Neutrophil (primary cell): ENCODE results near the gene TNNI3.

Source experiments
- H3K27ac ChIP-seq: fragments of 200-600 bp; sonication (generic); 2 replicates; pipeline ENCODE4 v1.5.1; 2016; ENCODE audit warnings: mild to moderate bottlenecking, moderate library complexity
- H3K27me3 ChIP-seq: fragments of 200-600 bp; sonication (generic); 2 replicates; pipeline ENCODE4 v1.6.0; 2016; ENCODE audit warnings: mild to moderate bottlenecking
- H3K36me3 ChIP-seq: fragments of 200-600 bp; sonication (generic); 2 replicates; pipeline ENCODE4 v1.5.1; 2017
- H3K4me1 ChIP-seq, 2 experiments: fragments of 200-600 bp in 1 of 2; sonication (generic) in 1 of 2; 1 replicate in 1 of 2; 2 replicates in 1 of 2; pipeline versions ENCODE4 v1.5.1 to v1.6.1; 2013 to 2016; ENCODE audit warnings: low read depth in 1 of 2, low read length in 1 of 2, mild to moderate bottlenecking in 1 of 2, moderate library complexity in 1 of 2; ENCODE audit not compliant: control insufficient read depth in 1 of 2, insufficient read depth in 1 of 2
- H3K4me3 ChIP-seq, 2 experiments: fragments of 200-600 bp in 1 of 2; sonication (generic) in 1 of 2; 1 replicate in 1 of 2; 2 replicates in 1 of 2; pipeline ENCODE4 v1.5.1; 2013 to 2016; ENCODE audit warnings: low read depth in 1 of 2, low read length in 1 of 2, mild to moderate bottlenecking in 1 of 2, moderate library complexity in 1 of 2
- H3K9me3 ChIP-seq: fragments of 200-600 bp; sonication (generic); 2 replicates; pipeline ENCODE4 v1.5.1; 2016
- TF ChIP-seq, protein P1 (sequence below): fragments of 200-600 bp; sonication (generic); IDR thresholded peaks from 2 replicates; pipeline ENCODE4 v1.5.1; 2016; ENCODE audit warnings: antibody characterized with exemption

The TNNI3 gene

DNA sequence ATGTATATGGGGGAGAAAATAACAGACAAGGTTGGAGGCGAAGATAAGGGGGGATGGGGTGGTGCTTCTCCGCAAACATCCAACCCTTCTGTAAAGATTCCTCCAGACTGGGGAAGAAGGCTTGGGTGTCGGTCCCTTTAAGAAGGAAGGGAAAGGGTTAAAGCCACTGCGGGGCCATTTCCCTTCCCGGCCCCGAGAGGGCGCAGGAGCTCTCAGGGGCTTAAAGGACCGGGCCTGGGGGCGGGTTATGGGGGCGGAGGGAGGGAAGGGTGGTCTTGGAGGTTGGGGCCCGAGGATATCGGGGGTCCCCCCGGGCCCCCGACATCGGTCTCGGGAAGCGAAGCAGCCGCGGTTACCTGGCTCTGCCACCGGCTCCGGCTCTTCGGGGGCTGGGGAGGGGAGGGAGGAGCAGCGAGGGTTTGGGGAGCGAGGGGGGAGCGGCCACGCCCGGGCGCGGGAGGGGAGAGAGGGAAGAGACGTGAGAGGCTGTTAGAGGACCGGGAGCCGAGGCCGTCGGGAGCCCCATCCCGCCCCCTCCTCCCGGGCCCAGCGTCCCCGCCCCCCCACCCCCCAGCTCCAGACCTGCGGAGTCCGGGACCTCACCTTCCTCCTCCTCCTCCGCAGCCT is 11.3 kb downstream of the TNNI3 start:
- Histone ChIP-seq H3K27me3 (peaks cover 99% of the 10 kb centered on the region), H3K9me3 (no peaks in the 10 kb centered on the region), H3K36me3 (no peaks in the 10 kb centered on the region), H3K4me3 (no peak overlapping the region), H3K4me1 (peaks cover 7 to 14% of the 10 kb centered on the region in 2 experiments), H3K27ac (no peak overlapping the region)
- TF ChIP-seq, protein P1, sequence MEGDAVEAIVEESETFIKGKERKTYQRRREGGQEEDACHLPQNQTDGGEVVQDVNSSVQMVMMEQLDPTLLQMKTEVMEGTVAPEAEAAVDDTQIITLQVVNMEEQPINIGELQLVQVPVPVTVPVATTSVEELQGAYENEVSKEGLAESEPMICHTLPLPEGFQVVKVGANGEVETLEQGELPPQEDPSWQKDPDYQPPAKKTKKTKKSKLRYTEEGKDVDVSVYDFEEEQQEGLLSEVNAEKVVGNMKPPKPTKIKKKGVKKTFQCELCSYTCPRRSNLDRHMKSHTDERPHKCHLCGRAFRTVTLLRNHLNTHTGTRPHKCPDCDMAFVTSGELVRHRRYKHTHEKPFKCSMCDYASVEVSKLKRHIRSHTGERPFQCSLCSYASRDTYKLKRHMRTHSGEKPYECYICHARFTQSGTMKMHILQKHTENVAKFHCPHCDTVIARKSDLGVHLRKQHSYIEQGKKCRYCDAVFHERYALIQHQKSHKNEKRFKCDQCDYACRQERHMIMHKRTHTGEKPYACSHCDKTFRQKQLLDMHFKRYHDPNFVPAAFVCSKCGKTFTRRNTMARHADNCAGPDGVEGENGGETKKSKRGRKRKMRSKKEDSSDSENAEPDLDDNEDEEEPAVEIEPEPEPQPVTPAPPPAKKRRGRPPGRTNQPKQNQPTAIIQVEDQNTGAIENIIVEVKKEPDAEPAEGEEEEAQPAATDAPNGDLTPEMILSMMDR = no peak

DNA sequence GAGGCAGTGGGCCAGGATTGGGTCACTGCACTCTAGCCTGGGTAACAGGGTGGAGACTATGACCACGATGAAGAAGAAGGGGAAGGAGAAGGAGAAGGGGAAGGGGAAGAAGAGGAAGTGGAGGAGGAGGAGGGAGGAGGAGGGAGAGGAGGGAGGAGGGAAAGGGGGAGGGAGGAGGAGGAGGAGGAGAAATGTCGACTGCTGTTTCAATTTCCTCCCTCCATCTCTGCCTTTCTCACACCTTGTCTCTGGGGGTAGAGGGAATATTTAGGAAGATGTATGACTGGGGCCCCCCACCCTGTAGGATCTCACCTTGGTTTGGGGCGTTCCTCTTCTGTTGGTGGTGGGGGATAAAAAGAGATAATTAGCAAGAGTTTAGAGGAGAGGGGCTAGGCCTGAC is 12.3 kb downstream of the TNNI3 start:
- no peaks in the 10 kb centered on the region for H3K36me3 ChIP-seq
- H3K4me3 ChIP-seq = no peak overlapping the region
- H3K9me3 ChIP-seq = no peaks in the 10 kb centered on the region
- no peak overlapping the region for H3K27ac ChIP-seq
- peaks cover 7 to 14% of the 10 kb centered on the region in 2 experiments for H3K4me1 ChIP-seq
- TF ChIP-seq, protein P1 = no peak
- peaks cover 100% of the 10 kb centered on the region for H3K27me3 ChIP-seq

DNA sequence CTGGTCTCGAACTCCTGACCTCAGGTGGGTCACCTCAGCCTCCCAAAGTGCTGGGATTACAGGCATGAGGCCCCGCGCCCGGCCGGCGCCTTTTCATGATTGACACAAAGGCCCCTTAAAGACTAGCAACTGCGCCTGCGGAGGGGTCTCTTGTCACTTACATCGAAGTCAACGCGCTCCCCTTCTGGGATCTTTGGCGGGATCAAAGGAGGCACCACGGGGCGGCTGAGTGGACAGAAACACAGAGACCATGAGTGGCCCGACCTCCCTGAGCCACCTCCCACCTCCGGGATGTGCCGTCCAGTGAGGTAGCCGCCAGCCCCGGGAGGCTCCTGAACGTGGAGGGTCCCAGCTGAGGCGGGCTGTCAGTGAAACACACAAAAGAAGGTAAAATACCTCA is 15.8 kb downstream of the TNNI3 start:
- no peaks in the 10 kb centered on the region for H3K36me3 ChIP-seq
- peaks cover 7 to 14% of the 10 kb centered on the region in 2 experiments for H3K4me1 ChIP-seq
- TF ChIP-seq, protein P1 = no peak
- H3K9me3 ChIP-seq = no peaks in the 10 kb centered on the region
- H3K27me3 ChIP-seq = peaks cover 87% of the 10 kb centered on the region
- no peak overlapping the region for H3K4me3 ChIP-seq
- no peak overlapping the region for H3K27ac ChIP-seq

DNA sequence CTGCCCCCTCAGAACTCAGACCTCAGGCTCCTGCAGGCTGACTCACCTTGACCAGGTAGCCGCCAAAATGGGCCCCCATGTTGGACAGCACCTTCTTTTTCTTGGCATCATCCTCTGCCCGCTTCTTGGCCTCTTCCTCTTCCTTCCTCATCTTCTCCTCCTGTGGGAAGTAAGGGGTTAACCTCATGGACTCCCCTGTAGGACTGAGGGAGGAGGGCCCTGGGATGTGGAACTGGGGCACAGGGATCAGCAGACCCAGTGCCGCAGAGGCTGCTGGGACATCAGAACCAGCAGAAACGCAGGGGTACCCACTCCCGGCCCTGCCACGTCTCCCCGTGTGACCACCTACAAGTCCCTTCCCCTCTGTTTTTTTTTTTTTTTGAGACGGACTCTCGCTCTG is 19.6 kb downstream of the TNNI3 start:
- H3K27me3 ChIP-seq = peaks cover 76% of the 10 kb centered on the region
- no peaks in the 10 kb centered on the region for H3K9me3 ChIP-seq
- no peaks in the 10 kb centered on the region for H3K36me3 ChIP-seq
- TF ChIP-seq, protein P1 = no peak
- no peak overlapping the region for H3K27ac ChIP-seq
- no peak overlapping the region for H3K4me3 ChIP-seq
- H3K4me1 ChIP-seq = no peaks in the 10 kb centered on the region

DNA sequence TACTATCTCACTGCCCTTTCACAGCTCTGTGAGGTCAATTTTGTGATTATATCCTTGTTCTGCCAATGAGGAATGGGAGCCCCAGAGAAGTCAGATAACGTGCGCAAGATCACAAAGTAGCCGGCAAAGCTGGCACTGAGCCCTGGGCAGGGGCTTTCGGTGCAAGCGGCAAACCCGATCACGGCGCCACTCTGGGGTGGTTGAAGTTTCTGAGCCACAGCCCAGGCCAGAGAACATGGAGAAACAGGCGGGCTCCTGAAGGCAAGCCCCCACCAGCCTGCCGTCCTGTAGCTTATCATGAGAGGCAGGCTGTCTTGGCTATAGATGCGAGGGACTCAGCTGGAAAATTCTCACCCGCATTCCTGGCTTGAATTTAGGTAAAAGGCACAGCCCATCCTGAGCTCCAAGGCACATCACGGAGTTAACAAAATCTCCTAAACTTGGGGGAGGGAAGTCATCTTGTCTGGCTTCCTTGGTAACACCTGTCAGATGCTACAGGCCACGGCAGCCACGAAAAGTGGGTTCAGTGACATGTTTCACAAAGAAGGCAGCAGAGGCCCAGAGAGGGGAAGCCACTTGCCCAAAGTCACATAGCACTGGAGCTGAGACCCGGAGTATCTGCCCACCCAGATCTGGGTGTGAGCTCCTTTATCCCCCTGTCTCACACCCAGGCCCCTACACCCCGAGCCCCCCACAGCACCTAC is 21.0 kb downstream of the TNNI3 start:
- Histone ChIP-seq H3K4me3 (no peak overlapping the region), H3K27me3 (peaks cover 74% of the 10 kb centered on the region), H3K4me1 (no peaks in the 10 kb centered on the region), H3K36me3 (no peaks in the 10 kb centered on the region), H3K9me3 (no peaks in the 10 kb centered on the region), H3K27ac (no peak overlapping the region)
- TF ChIP-seq, protein P1 = no peak
